CD4-positive, alpha-beta T cell (primary cell): ENCODE results near the gene BCO1. TPM values are rescaled to one million over a fixed set of nuclear protein-coding genes. Genes with fewer than 3 reads are reported as not detected.

Experiments used
- ATAC-seq: fragments of 200-7000 bp; cut with Tn5 transposase; one replicate; pipeline ENCODE4 v1.10.0; 2022; ENCODE audit warnings: mild to moderate bottlenecking; ENCODE audit not compliant: poor library complexity
- CTCF ChIA-PET: fragments of 350-600 bp; sonication (Branson Sonifier 250); formaldehyde crosslinking; loops from one replicate; lab custom pipeline; 2021; ENCODE audit warnings: antibody characterized with exemption, inconsistent platforms; lab: Charles Lee
- POLR2A ChIA-PET: fragments of 350-600 bp; sonication (Branson Sonifier 250); formaldehyde crosslinking; loops from one replicate; lab custom pipeline; 2021; ENCODE audit warnings: antibody characterized with exemption, inconsistent platforms; lab: Charles Lee
- DNase-seq, 14 experiments: peaks; one replicate each; pipeline ENCODE4 v3.0.0-alpha.2; 2013 to 2020; ENCODE audit warnings: mixed read lengths in 2 of 14
- H3K27ac ChIP-seq, 2 donors: one replicate each; pipeline versions ENCODE4 v1.5.1 to v1.7.0; 2013; ENCODE audit warnings: low read length in 2 of 2, low read depth in 1 of 2, mild to moderate bottlenecking in 1 of 2
- H3K27me3 ChIP-seq, 2 experiments: 1 replicate in 1 of 2; 2 replicates in 1 of 2; pipeline versions ENCODE4 v1.6.1 to v1.7.0; 2013; ENCODE audit warnings: low read length in 2 of 2, control low read depth in 1 of 2, mild to moderate bottlenecking in 1 of 2, moderate library complexity in 1 of 2; ENCODE audit not compliant: insufficient read depth in 2 of 2, control insufficient read depth in 1 of 2
- H3K36me3 ChIP-seq: one replicate; pipeline ENCODE4 v1.6.1; 2013; ENCODE audit warnings: low read length, control low read depth; ENCODE audit not compliant: insufficient read depth
- H3K4me1 ChIP-seq: one replicate; pipeline ENCODE4 v1.6.1; 2013; ENCODE audit warnings: low read length, control low read depth; ENCODE audit not compliant: insufficient read depth
- H3K4me3 ChIP-seq: one replicate; pipeline ENCODE4 v1.5.1; 2013; ENCODE audit warnings: mild to moderate bottlenecking, low read length, moderate library complexity
- H3K9me3 ChIP-seq, 2 experiments: 1 replicate in 1 of 2; 2 replicates in 1 of 2; pipeline versions ENCODE4 v1.6.1 to v1.7.0; 2013; ENCODE audit warnings: low read length in 2 of 2, mild to moderate bottlenecking in 2 of 2, control low read depth in 1 of 2, moderate library complexity in 1 of 2; ENCODE audit not compliant: control insufficient read depth in 1 of 2, insufficient read depth in 1 of 2
- H3K27ac Mint-ChIP-seq: one replicate; pipeline ENCODE4 v1.8.0; 2020; ENCODE audit warnings: mixed read lengths
- H3K27me3 Mint-ChIP-seq: one replicate; pipeline ENCODE4 v1.8.0; 2021; ENCODE audit warnings: mixed read lengths
- H3K36me3 Mint-ChIP-seq: one replicate; pipeline ENCODE4 v1.8.0; 2021; ENCODE audit warnings: low read depth, mixed read lengths
- H3K4me1 Mint-ChIP-seq: one replicate; pipeline ENCODE4 v1.8.0; 2021; ENCODE audit warnings: low read depth, mixed read lengths
- H3K4me3 Mint-ChIP-seq: one replicate; pipeline ENCODE4 v1.8.0; 2020; ENCODE audit warnings: mild to moderate bottlenecking, mixed read lengths
- H3K9me3 Mint-ChIP-seq: one replicate; pipeline ENCODE4 v1.8.0; 2020; ENCODE audit warnings: mixed read lengths
- CTCF ChIP-seq: fragments of 200-600 bp; IDR thresholded peaks from one replicate; pipeline ENCODE4 v1.8.0; 2022; ENCODE audit warnings: antibody characterized with exemption, mild to moderate bottlenecking
- intact Hi-C, 2 experiments: fragments of 100-400 bp; cut with DNase I in 1 of 2; cut with micrococcal nuclease in 1 of 2; formaldehyde crosslinking; loops; one replicate each; pipeline versions ENCODE4 v1.15.1 to v1.9.0; 2023 to 2025; cut with DNase I, micrococcal nuclease
- total RNA-seq, 174 experiments: library from RNA in 2 of 174; stranded (reverse) in 2 of 174; gene quantifications; one replicate each; pipeline ENCODE4 v1.2.3 and lab custom pipeline; 2021 to 2026

The BCO1 gene
- total RNA-seq, 2 experiments from 2014 or later: not detected

GRCh38 chr16:81212830-81213465, 25.5 kb upstream of the BCO1 start:
- peaks cover 33% of the 10 kb centered on the region for H3K27me3 Mint-ChIP-seq
- intact Hi-C loops: no loop called here
- Histone ChIP-seq H3K27me3 (peaks cover 6 to 9% of the 10 kb centered on the region in 2 experiments), H3K36me3 (no peaks in the 10 kb centered on the region), H3K27ac (no peak overlapping the region), H3K4me3 (no peak overlapping the region), H3K9me3 (no peaks in the 10 kb centered on the region), H3K4me1 (no peaks in the 10 kb centered on the region)
- no peak overlapping the region for H3K4me3 Mint-ChIP-seq
- H3K27ac Mint-ChIP-seq: no peak overlapping the region
- ChIA-PET POLR2A (no interaction called here), CTCF (no interaction called here)
- H3K4me1 Mint-ChIP-seq: no peaks in the 10 kb centered on the region
- DNase-seq (no peak), ATAC-seq (no peak)
- no peak for TF ChIP-seq CTCF
- no peaks in the 10 kb centered on the region for H3K36me3 Mint-ChIP-seq
- H3K9me3 Mint-ChIP-seq: no peaks in the 10 kb centered on the region

GRCh38 chr16:81214745-81215166, 23.7 kb upstream of the BCO1 start:
- H3K36me3 ChIP-seq: no peaks in the 10 kb centered on the region
- ATAC-seq (no peak), DNase-seq (no peak)
- H3K4me1 Mint-ChIP-seq: no peaks in the 10 kb centered on the region
- peaks cover 6% of the 10 kb centered on the region in 2 experiments for H3K27me3 ChIP-seq
- H3K27me3 Mint-ChIP-seq: peaks cover 22% of the 10 kb centered on the region
- ChIA-PET CTCF (no interaction called here), POLR2A (no interaction called here)
- TF ChIP-seq CTCF: no peak
- intact Hi-C loops: no loop called here
- H3K4me3 Mint-ChIP-seq: no peak overlapping the region
- no peaks in the 10 kb centered on the region for H3K9me3 Mint-ChIP-seq
- no peak overlapping the region for H3K27ac Mint-ChIP-seq
- H3K36me3 Mint-ChIP-seq: no peaks in the 10 kb centered on the region
- no peaks in the 10 kb centered on the region for H3K9me3 ChIP-seq
- no peak overlapping the region for H3K27ac ChIP-seq
- no peaks in the 10 kb centered on the region for H3K4me1 ChIP-seq
- H3K4me3 ChIP-seq: no peak overlapping the region

- no peak overlapping the region for H3K27ac Mint-ChIP-seq
- DNase-seq: no peak
- no peaks in the 10 kb centered on the region for H3K9me3 Mint-ChIP-seq
- Histone ChIP-seq H3K9me3 (no peaks in the 10 kb centered on the region), H3K27me3 (peaks cover 6% of the 10 kb centered on the region in 2 experiments), H3K4me1 (no peaks in the 10 kb centered on the region), H3K27ac (no peak overlapping the region), H3K4me3 (no peak overlapping the region), H3K36me3 (no peaks in the 10 kb centered on the region)
- H3K4me1 Mint-ChIP-seq: no peaks in the 10 kb centered on the region
- ATAC-seq: no peak
- no peak overlapping the region for H3K4me3 Mint-ChIP-seq
- intact Hi-C loops: no loop called here
- no peaks in the 10 kb centered on the region for H3K36me3 Mint-ChIP-seq
- ChIA-PET CTCF (interaction anchor here (0.6 kb wide), 1 partner anchor 42 kb away, joined by 3 read pairs; no protein-coding TSS in a partner anchor), POLR2A (no interaction called here)
- TF ChIP-seq CTCF: no peak
- peaks cover 22% of the 10 kb centered on the region for H3K27me3 Mint-ChIP-seq
Measured at GRCh38 chr16:81216114-81216513, 22.4 kb upstream of the BCO1 start.
